NOMO-1 (cell line): Measurements from ENCODE around the gene DOCK3.

ENCODE experiments used
- DNase-seq, 2 experiments: peaks; one replicate each; lab custom pipeline; 2025; ENCODE audit not compliant: unreplicated experiment in 2 of 2; lab: John Stamatoyannopoulos, UW

Gene DOCK3

GRCh38 chr3:51392355-51393133 is 717.8 kb downstream of the DOCK3 start:
- DNase-seq = no peak

DNA sequence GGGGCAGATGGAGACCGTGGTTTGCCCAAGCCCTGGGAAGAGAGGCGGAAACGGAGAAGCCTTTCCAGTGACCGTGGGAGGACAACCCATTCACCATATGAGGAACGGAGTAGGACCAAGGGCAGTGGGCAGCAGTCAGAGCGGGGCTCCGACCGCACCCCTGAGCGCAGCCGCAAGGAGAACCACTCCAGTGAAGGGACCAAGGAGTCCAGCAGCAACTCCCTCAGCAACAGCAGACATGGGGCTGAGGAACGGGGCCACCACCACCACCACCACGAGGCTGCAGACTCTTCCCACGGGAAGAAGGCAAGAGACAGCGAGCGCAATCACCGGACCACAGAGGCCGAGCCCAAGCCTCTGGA is 718.4 kb downstream of the DOCK3 start:
- no peak for DNase-seq

GRCh38 chr3:51393564-51393963 is 718.8 kb downstream of the DOCK3 start:
- no peak for DNase-seq

- no peak for DNase-seq
These were observed 719.8 kb downstream of the DOCK3 start for GRCh38 chr3:51394541-51394940.

DNA sequence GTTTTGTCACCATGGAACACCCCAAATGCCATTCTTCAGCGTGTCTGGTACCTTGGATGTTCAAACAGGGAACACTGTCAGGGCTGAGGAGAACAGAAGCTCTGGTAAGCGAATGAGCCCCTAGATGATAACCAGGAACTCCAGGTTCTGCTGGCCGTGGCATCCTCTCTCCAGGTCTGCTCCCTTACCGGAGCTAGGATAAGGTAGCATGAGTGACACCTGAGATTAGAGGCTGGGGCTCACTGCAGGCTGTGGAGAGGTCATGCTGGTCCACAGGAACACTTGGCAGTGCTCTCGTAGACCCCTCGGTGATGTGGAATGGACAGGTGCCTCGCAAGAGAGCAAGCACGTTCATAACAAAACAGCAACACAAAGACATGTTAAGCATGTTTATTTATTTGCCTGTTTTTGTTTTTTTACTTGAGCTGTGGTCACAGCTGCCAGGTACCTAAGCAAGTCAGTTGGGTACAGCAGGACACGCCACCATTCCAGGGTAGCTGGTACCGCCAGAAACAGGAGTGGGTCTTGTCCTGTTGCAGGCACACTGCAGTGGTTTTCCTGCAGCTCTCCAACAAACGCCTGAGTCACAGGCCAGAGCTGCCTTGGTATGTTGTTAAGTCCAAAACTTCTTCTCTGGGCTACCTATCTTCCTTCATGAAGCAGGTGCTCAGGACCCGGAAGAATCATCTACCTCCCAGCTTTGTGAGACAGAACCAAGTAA is 720.9 kb downstream of the DOCK3 start:
- DNase-seq = no peak

- DNase-seq = no peak
These were observed 721.7 kb downstream of the DOCK3 start for GRCh38 chr3:51396401-51396800.

DNA sequence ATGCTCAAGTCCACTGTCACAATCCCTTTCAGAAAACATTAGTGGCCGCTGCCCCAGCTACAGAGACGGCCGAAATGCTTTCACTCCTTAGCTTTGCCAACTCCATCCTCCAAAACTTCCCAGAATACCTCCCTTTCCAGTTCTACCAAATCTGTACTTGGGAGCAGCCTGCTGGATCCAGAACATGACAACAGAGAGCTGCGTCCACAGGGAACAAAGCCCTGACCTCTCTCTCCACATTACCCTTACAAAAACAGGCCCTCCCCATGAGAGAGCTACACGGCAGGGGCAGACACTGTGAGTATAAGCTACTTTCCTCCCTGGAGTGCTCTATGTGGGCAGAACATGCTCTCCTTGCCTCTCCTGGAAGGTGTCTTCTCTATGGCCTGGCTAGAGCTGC is 722.7 kb downstream of the DOCK3 start:
- DNase-seq = no peak

GRCh38 chr3:51398595-51399310 is 724.0 kb downstream of the DOCK3 start:
- DNase-seq = no peak

DNA sequence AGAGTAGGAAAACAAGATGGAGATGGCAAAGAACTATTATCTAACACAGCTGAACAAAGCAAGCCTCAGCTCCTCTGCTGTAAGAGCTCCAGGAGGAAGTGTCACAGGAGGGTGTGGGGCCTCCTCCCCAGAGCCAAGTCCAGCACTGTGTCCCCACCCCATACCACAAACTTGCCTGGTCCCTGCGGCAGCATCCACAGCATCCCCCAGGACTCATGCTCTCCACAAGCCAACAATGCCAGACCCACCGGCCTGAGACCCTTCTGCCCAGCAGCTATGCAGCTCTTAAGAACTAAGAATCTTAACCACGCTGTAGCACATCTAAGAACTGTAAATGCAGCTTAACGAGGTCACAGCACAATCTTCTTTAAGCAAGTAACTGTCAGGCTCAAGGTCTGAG is 725.4 kb downstream of the DOCK3 start:
- no peak for DNase-seq

DNA sequence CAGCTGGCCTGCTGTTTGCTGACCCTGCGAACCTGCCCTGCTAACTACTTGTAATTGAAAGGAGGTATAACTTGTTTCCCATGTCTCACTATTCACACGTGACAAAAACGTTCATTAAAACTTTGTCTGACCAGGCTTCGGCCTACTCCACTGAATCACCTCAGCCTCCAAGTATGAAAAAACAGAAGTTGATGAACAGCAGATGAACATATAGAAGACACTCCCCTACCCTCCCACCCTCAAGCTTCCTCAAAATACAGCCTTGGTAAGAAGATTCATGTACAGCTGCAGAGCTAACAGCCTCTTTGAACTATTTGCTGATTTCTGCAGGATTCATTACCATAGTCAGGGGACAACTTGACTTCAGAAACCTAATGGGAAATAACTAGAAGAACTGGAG is 727.0 kb downstream of the DOCK3 start:
- peak; percentile 67 to 86 for DNase-seq

DNA sequence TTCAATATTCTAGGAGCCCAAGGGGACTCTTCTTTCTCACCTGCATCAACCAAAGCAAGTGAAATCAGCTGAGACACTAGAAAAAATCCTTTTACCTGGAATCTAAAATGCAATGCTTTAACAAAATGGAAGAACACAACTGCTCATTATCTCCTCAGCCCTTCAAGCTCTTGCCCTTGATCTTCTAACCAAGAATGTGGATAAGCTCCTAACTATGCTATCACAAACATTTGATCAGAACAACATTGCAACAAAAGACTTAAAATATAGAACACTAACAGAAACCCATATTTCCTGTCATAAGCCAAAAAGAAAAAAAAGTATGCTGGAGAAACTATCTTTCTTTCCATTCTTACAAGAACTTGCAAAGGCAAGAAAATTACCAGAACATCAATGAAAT is 728.9 kb downstream of the DOCK3 start:
- DNase-seq = no peak

DNA sequence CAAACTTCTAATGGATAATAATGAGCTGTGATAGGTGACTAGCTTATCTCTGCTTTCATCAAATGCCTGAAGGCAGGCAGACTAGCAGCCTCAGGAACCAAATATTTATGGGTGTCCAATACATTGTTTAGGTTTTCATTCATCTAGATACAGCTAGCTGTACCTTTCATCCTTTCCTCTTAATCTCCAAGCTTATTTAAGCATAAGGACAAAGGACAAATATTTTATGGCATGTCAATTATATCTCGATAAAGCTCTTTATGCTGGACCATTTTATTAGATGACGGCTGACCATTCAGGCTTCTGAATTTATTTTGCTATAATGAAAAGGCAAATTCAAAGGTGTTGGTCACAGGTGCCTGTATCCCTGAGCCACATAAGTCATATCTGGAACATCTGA is 733.3 kb downstream of the DOCK3 start:
- no peak for DNase-seq

- no peak for DNase-seq
These were observed 734.1 kb downstream of the DOCK3 start for GRCh38 chr3:51408813-51409212.

DNA sequence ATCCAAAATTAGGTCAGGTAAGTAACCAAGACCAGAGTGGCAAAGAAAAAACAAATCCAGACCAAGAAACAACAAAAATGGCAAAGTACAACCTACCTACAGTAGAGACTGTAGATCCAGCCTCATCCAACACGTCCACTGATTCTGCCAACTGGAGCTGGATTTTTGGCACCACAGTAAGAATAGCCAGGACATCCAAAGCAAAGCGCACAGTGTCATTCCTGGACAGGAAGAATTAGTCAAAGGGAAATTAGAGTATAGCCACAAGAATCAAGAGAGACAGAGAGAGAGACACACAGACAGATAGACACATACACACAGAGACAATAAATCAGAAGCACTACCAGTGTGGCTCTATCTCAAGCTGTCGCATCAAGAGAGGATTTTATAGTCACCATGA is 747.5 kb downstream of the DOCK3 start:
- DNase-seq = no peak

DNA sequence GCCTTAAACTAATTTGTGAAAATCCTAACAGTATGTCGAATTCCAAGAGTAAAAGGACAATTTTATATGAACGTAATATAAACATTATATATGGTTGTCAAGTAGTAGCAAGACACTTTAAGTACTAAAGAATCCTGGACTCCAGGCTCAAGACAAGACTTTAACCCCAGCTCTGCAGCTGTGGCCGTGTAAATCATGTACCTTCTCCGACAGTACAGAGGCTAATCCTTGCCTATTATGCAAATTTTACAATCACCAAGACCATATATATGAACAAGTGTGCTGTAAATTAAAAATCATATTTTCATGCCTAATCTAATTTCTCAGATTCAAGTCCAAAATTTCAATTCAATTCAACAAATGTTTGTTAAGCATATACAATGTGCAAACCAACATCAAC is 752.2 kb downstream of the DOCK3 start:
- no peak for DNase-seq

DNA sequence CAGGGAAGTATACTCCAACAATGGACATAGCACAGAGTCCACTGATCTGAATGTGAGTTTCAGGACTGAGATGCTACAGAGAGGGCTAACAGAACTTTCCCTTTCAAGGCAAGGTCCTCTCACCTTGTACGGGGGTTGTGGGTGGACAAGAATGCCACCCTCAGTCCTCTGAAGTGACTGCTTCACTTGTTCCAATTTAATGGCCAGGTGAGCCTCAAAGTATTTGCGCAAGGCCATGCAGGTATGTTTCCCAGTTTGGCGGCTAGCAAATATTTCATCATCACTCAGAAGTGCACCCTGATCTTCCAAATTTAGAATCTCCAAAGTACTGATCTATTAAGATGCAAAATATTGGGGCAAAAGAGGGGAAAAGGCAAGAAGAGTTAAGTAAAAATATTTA is 754.4 kb downstream of the DOCK3 start:
- DNase-seq = no peak
